Measurements from ENCODE around the gene DIS3L2.

The DIS3L2 gene

DNA sequence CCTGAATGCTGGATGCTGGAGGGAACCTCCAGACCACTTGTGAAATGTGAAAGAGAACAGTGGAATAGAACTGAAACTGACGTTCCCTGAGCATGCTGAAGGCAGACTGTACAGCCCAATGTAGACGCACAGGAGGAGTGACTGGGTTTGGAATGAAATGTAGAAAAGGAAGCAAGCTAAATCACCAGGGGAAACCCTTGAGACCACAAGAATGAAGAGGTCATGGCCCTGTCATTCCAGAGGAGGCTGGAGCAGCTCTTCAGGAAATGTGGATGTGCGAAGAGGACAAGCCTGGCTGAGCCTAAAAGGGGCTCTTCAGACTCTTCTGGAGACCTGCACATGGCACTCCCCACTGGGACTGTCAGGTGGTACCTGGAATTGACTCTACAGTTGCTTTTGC, 298.6 kb downstream of the DIS3L2 start:
- TF ChIP-seq, protein P1, sequence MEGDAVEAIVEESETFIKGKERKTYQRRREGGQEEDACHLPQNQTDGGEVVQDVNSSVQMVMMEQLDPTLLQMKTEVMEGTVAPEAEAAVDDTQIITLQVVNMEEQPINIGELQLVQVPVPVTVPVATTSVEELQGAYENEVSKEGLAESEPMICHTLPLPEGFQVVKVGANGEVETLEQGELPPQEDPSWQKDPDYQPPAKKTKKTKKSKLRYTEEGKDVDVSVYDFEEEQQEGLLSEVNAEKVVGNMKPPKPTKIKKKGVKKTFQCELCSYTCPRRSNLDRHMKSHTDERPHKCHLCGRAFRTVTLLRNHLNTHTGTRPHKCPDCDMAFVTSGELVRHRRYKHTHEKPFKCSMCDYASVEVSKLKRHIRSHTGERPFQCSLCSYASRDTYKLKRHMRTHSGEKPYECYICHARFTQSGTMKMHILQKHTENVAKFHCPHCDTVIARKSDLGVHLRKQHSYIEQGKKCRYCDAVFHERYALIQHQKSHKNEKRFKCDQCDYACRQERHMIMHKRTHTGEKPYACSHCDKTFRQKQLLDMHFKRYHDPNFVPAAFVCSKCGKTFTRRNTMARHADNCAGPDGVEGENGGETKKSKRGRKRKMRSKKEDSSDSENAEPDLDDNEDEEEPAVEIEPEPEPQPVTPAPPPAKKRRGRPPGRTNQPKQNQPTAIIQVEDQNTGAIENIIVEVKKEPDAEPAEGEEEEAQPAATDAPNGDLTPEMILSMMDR (IDR thresholded peaks at IDR 0.05; ENCODE audit: borderline replicate concordance, insufficient read depth, low read depth, low read length), result no peak
- no peak overlapping the region for H3K4me3 ChIP-seq (ENCODE audit: low read depth, low read length)

DNA sequence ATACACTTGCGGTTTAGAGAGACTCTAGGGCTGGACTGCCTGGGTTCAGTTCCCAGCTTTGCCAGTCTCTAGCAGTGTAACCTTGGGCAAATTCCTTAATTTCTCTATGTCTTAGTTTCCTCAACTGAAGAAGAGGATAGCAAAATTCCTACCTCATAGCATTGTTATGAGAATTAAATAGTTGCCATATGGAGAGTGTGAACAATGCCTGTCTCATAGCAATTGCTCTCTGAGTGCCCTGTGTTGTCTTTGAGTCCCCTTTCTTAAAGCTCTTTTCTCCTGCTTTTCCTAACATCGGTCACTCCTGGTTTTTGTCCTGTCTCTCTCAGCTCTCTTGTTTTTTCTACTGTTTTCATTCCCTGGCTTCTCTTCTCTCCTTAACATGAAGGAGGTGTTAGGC, 300.3 kb downstream of the DIS3L2 start:
- TF ChIP-seq, protein P1 (IDR thresholded peaks at IDR 0.05; ENCODE audit: borderline replicate concordance, insufficient read depth, low read depth, low read length), result no peak
- no peak overlapping the region for H3K4me3 ChIP-seq (ENCODE audit: low read depth, low read length)

DNA sequence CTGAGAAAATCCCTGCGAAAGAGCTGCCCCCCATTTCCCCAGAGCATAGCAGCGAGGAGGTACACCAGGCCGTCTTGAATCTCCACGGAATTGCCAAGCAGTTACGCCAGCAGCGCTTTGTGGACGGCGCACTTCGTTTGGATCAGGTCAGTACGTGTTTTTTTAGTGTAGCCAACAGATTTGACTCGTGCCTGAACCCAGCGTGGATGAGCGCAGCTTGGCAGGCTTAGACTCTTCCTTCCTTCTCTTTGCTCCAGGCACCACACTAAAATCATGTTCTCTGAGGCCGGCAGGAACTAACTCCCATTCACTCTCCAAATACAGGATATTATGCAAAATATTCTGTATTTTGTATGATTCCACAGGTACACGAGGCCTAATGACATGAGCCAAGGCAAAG, 301.8 kb downstream of the DIS3L2 start:
- TF ChIP-seq, protein P1 (IDR thresholded peaks at IDR 0.05; ENCODE audit: borderline replicate concordance, insufficient read depth, low read depth, low read length), result no peak
- H3K4me3 ChIP-seq (ENCODE audit: low read depth, low read length), result no peak overlapping the region

DNA sequence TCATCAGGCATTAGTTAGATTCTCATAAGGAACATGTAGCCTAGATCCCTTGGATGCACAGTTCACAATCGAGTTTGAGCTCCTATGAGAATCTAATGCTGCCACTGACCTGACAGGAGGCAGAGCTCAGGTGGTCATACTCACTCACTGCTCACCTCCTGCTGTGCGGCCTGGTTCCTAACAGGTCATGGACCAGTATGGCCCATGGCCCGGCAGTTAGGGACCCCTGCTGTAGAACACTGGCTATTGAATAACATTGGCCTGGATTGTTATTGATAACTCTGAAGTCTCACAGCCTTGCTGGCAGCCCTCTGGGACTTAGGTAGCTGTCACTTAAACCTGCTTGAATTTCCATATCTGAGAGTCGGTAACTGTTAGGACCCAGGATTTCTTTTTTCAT, 302.6 kb downstream of the DIS3L2 start:
- H3K4me3 ChIP-seq (ENCODE audit: low read depth, low read length), result no peak overlapping the region
- TF ChIP-seq, protein P1 (IDR thresholded peaks at IDR 0.05; ENCODE audit: borderline replicate concordance, insufficient read depth, low read depth, low read length), result no peak

DNA sequence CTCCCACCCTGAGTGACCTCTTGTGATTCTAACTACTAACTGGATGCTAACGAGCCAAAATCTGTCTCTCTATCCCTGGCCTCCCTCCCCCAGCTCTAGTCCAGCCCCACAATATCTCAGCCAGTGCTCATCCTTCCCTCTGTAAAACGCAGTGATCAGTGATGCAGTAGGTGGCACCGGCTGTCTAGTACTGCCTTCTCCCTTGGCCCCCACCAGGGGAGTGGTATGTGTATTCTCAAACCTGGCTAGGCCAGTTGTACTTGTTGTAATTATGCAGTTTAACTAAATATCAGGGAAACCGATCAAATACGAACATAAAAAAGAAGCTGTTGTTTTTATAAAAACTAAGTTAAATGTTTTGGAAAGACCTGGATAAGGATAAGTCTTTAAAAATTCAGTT, 303.8 kb downstream of the DIS3L2 start:
- TF ChIP-seq, protein P1 (IDR thresholded peaks at IDR 0.05; ENCODE audit: borderline replicate concordance, insufficient read depth, low read depth, low read length), result no peak
- no peak overlapping the region for H3K4me3 ChIP-seq (ENCODE audit: low read depth, low read length)

DNA sequence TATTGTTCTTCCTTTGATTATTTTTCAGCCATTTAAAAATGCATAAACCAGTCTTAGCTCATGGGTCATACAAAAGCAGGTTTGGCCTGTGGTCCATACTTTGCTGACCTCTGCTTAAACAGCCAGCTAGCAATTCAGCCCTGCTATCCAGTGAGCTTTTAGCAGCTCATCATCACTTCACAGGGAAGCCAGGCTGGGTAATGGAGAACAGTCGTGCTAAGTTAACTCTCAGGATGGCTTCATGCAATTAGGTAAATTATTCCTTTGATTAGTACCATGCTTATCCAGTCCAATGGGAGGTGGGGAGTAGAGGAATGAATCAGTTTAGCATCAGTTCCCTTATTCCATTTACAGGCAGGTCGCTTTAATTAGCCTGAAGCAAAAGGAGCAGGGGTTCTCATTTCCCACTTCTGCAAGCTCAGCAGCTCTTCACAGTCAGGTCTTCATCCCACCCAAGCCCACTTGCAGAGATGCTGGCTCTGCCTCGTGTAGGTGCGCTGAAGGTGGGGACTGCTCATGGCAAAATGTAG, 307.2 kb downstream of the DIS3L2 start:
- TF ChIP-seq, protein P1 (IDR thresholded peaks at IDR 0.05; ENCODE audit: borderline replicate concordance, insufficient read depth, low read depth, low read length), result no peak
- no peak overlapping the region for H3K4me3 ChIP-seq (ENCODE audit: low read depth, low read length)

DNA sequence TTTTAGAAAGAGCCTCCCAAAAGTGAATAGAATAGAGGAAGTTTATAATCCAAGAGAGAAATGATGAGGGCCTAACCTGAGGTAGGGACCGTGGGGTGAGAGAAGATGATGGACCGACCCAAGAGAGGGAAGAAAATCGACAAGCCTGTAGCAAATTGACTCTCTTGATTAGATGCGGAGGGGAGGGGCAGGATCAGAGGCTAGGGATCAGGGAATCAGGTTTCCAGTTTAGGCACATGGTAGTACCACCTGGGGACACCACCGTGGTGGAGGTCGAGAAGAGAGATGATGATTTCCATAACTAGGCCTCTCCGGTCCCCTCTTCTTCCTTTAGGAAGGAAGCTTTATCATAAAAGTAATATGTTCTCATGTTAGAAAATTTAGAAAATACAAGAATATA, 308.4 kb downstream of the DIS3L2 start:
- H3K4me3 ChIP-seq (ENCODE audit: low read depth, low read length), result no peak overlapping the region
- TF ChIP-seq, protein P1 (IDR thresholded peaks at IDR 0.05; ENCODE audit: borderline replicate concordance, insufficient read depth, low read depth, low read length), result no peak

Data from GM12875 (cell line).